Neural cell (in vitro differentiated cells): ENCODE data around the gene HS1BP3. TPM values are rescaled to one million over a fixed set of nuclear protein-coding genes. Genes with fewer than 3 reads are reported as not detected.

Source experiments
- H2AFZ ChIP-seq: fragments of 200-600, 300-800 bp; sonication (generic), shearing (Covaris generic); 2 replicates; pipeline ENCODE4 v1.6.0; 2014; ENCODE audit warnings: low read depth, mild to moderate bottlenecking, antibody characterized with exemption, low read length, moderate library complexity
- H3F3A ChIP-seq: fragments of 200-600 bp; shearing (Covaris generic); 2 replicates; pipeline ENCODE4 v1.6.1; 2016; ENCODE audit warnings: mild to moderate bottlenecking, moderate library complexity, mixed read lengths, antibody characterized with exemption, low read length; ENCODE audit not compliant: insufficient read depth, poor library complexity, severe bottlenecking
- H3K27ac ChIP-seq: fragments of 200-600, 300-800 bp; sonication (generic), shearing (Covaris generic); 2 replicates; pipeline ENCODE4 v1.5.1; 2014; ENCODE audit warnings: mild to moderate bottlenecking, low read length, moderate library complexity
- H3K27me3 ChIP-seq: fragments of 300-800, 200-600 bp; sonication (generic), shearing (Covaris generic); 2 replicates; pipeline ENCODE4 v1.6.0; 2014; ENCODE audit warnings: mild to moderate bottlenecking, low read depth, low read length, moderate library complexity; ENCODE audit not compliant: insufficient read depth
- H3K36me3 ChIP-seq: fragments of 300-800, 200-600 bp; sonication (generic), shearing (Covaris generic); 2 replicates; pipeline ENCODE4 v1.5.1; 2014; ENCODE audit warnings: mild to moderate bottlenecking, antibody characterized with exemption, low read length, moderate library complexity; ENCODE audit not compliant: insufficient read depth
- H3K4me2 ChIP-seq: fragments of 300-800, 200-600 bp; sonication (generic), shearing (Covaris generic); 2 replicates; pipeline ENCODE4 v1.6.0; 2014; ENCODE audit warnings: mild to moderate bottlenecking, low read length
- H3K4me3 ChIP-seq: fragments of 300-800, 200-600 bp; sonication (generic), shearing (Covaris generic); 2 replicates; pipeline ENCODE4 v1.5.1; 2014; ENCODE audit warnings: mild to moderate bottlenecking, low read length, moderate library complexity
- H3K79me2 ChIP-seq: fragments of 200-600 bp; shearing (Covaris generic); replicated peaks from 2 replicates; pipeline ENCODE4 v1.6.0; 2014; ENCODE audit warnings: mild to moderate bottlenecking, low read length, moderate library complexity; ENCODE audit not compliant: insufficient read depth
- H3K9ac ChIP-seq: fragments of 300-800, 200-600 bp; sonication (generic), shearing (Covaris generic); 2 replicates; pipeline ENCODE4 v1.6.1; 2016; ENCODE audit warnings: mild to moderate bottlenecking, low read length, mixed read lengths
- H3K9me2 ChIP-seq: fragments of 200-600 bp; shearing (Covaris generic); 2 replicates; pipeline ENCODE4 v1.6.1; 2016; ENCODE audit warnings: mild to moderate bottlenecking, low read length, mixed read lengths; ENCODE audit not compliant: insufficient read depth
- H3K9me3 ChIP-seq: fragments of 200-600, 300-800 bp; sonication (generic), shearing (Covaris generic); 2 replicates; pipeline ENCODE4 v1.6.1; 2016; ENCODE audit warnings: mild to moderate bottlenecking, mixed run types, low read length, moderate library complexity, mixed read lengths
- H4K20me1 ChIP-seq: fragments of 200-600 bp; shearing (Covaris generic); 2 replicates; pipeline ENCODE4 v1.6.1; 2016; ENCODE audit warnings: mild to moderate bottlenecking, mixed run types; ENCODE audit not compliant: insufficient read depth
- EP300 ChIP-seq: fragments of 450-650 bp; conservative IDR thresholded peaks from 2 replicates; pipeline ENCODE4 v1.6.1; 2014; ENCODE audit warnings: antibody characterized with exemption, mild to moderate bottlenecking, moderate library complexity; ENCODE audit not compliant: poor library complexity, severe bottlenecking
- EZH2 ChIP-seq: fragments of 200-600, 300-800 bp; shearing (Covaris generic), sonication (generic); IDR thresholded peaks from 2 replicates; pipeline ENCODE4 v1.6.1; 2014; ENCODE audit warnings: antibody characterized with exemption, low read length, borderline replicate concordance, mild to moderate bottlenecking; ENCODE audit not compliant: insufficient read depth, poor library complexity, severe bottlenecking
- MXI1 ChIP-seq: fragments of 450-650 bp; conservative IDR thresholded peaks from 2 replicates; pipeline ENCODE4 v1.6.1; 2014; ENCODE audit warnings: antibody characterized with exemption, mild to moderate bottlenecking; ENCODE audit not compliant: poor library complexity, severe bottlenecking
- POLR2AphosphoS5 ChIP-seq: IDR thresholded peaks from 2 replicates; pipeline ENCODE4 v1.6.1; 2012
- RAD21 ChIP-seq: fragments of 450-650 bp; conservative IDR thresholded peaks from 2 replicates; pipeline ENCODE4 v1.6.1; 2014; ENCODE audit warnings: antibody characterized with exemption, mild to moderate bottlenecking, moderate library complexity
- SMC3 ChIP-seq: fragments of 450-650 bp; conservative IDR thresholded peaks from 2 replicates; pipeline ENCODE4 v1.6.1; 2014; ENCODE audit warnings: antibody characterized with exemption, mild to moderate bottlenecking, moderate library complexity; ENCODE audit not compliant: poor library complexity
- TAF1 ChIP-seq: IDR thresholded peaks from 2 replicates; pipeline ENCODE4 v1.6.1; 2012; ENCODE audit warnings: low read depth
- polyA plus RNA-seq: library from polyadenylated mRNA; depleted of rRNA; stranded (reverse); fragments of >200 nt; gene quantifications from 2 replicates; pipeline ENCODE4 v1.2.3, GENCODE V29; 2014
- TF ChIP-seq, protein P1 (sequence below): IDR thresholded peaks from 2 replicates; pipeline ENCODE4 v1.6.1; 2012; ENCODE audit warnings: borderline replicate concordance
- TF ChIP-seq, protein P2 (sequence below): fragments of 450-650 bp; IDR thresholded peaks from 2 replicates; pipeline ENCODE4 v1.5.1; 2014; ENCODE audit warnings: antibody characterized with exemption, mild to moderate bottlenecking, moderate library complexity; ENCODE audit not compliant: poor library complexity, severe bottlenecking

HS1BP3 gene
- polyA plus RNA-seq, 1 donor from 2014 or later, result 8.9 TPM

DNA sequence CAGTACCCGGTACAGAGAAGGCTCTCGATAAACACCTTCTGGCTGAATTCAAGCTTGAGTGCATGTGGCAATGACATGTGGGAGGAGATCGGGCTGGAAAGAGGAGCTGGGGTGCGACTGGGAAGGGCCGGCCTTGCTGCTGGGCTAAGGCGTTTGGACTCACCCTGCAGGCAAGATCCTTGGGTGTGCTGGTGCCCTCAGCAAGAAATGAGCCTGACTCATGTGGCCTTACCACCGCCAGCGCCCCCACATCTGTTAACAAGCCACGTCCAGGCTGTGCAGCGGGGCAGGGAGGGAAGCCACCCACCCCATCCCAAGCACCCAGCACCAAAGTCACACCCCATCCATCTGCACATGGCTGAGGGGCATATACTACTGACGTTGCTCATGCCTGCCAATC lies 1.3 kb downstream of the HS1BP3 start:
- Histone ChIP-seq H3K27ac (no peak overlapping the region), H3K4me2 (no peak overlapping the region), H3K9me2 (no peaks in the 10 kb centered on the region), H3K9ac (no peak overlapping the region), H3K27me3 (no peaks in the 10 kb centered on the region), H4K20me1 (no peaks in the 10 kb centered on the region), H3K36me3 (no peaks in the 10 kb centered on the region), H3F3A (no peaks in the 10 kb centered on the region), H3K79me2 (no peaks in the 10 kb centered on the region), H3K4me3 (peak overlapping the region; percentile 85), H3K9me3 (no peaks in the 10 kb centered on the region), H2AFZ (no peak overlapping the region)
- TF ChIP-seq SMC3 (no peak), RAD21 (no peak), TAF1 (no peak), MXI1 (no peak), EZH2 (no peak), POLR2AphosphoS5 (no peak), EP300 (no peak)
- TF ChIP-seq, protein P1, sequence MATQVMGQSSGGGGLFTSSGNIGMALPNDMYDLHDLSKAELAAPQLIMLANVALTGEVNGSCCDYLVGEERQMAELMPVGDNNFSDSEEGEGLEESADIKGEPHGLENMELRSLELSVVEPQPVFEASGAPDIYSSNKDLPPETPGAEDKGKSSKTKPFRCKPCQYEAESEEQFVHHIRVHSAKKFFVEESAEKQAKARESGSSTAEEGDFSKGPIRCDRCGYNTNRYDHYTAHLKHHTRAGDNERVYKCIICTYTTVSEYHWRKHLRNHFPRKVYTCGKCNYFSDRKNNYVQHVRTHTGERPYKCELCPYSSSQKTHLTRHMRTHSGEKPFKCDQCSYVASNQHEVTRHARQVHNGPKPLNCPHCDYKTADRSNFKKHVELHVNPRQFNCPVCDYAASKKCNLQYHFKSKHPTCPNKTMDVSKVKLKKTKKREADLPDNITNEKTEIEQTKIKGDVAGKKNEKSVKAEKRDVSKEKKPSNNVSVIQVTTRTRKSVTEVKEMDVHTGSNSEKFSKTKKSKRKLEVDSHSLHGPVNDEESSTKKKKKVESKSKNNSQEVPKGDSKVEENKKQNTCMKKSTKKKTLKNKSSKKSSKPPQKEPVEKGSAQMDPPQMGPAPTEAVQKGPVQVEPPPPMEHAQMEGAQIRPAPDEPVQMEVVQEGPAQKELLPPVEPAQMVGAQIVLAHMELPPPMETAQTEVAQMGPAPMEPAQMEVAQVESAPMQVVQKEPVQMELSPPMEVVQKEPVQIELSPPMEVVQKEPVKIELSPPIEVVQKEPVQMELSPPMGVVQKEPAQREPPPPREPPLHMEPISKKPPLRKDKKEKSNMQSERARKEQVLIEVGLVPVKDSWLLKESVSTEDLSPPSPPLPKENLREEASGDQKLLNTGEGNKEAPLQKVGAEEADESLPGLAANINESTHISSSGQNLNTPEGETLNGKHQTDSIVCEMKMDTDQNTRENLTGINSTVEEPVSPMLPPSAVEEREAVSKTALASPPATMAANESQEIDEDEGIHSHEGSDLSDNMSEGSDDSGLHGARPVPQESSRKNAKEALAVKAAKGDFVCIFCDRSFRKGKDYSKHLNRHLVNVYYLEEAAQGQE, result no peak
- TF ChIP-seq, protein P2, sequence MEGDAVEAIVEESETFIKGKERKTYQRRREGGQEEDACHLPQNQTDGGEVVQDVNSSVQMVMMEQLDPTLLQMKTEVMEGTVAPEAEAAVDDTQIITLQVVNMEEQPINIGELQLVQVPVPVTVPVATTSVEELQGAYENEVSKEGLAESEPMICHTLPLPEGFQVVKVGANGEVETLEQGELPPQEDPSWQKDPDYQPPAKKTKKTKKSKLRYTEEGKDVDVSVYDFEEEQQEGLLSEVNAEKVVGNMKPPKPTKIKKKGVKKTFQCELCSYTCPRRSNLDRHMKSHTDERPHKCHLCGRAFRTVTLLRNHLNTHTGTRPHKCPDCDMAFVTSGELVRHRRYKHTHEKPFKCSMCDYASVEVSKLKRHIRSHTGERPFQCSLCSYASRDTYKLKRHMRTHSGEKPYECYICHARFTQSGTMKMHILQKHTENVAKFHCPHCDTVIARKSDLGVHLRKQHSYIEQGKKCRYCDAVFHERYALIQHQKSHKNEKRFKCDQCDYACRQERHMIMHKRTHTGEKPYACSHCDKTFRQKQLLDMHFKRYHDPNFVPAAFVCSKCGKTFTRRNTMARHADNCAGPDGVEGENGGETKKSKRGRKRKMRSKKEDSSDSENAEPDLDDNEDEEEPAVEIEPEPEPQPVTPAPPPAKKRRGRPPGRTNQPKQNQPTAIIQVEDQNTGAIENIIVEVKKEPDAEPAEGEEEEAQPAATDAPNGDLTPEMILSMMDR, result no peak

DNA sequence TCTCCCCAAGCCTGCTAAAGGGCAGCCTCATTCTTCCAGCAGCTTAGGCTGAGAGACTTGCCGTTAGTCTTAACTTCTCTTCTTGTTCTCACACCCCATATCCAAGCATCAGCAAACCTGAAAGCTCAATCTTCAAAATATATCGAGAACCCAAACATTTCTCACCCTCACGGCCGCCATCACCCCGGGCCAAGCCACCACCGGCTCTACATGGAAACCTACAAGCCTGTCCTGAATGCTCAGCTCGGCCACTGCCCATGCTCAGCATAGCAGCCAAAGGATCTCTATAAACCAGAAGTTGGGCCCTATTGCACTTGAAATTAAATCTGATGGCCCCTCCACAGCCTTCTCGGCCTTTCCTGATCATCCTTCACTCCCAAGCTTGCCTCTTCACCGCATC lies 2.1 kb downstream of the HS1BP3 start:
- Histone ChIP-seq H3F3A (no peaks in the 10 kb centered on the region), H2AFZ (no peak overlapping the region), H3K27ac (no peak overlapping the region), H3K79me2 (no peaks in the 10 kb centered on the region), H3K4me3 (peak overlapping the region; percentile 16), H3K27me3 (no peaks in the 10 kb centered on the region), H3K9ac (no peak overlapping the region), H4K20me1 (no peaks in the 10 kb centered on the region), H3K9me2 (no peaks in the 10 kb centered on the region), H3K9me3 (no peaks in the 10 kb centered on the region), H3K36me3 (no peaks in the 10 kb centered on the region), H3K4me2 (no peak overlapping the region)
- no peak for TF ChIP-seq SMC3
- TF ChIP-seq, protein P2, result no peak
